Measurements from ENCODE around the gene VAMP5. TPM values are rescaled to one million over a fixed set of nuclear protein-coding genes. Genes with fewer than 3 reads are reported as not detected.

VAMP5 gene
- total RNA-seq, 1 donor from 2014 or later = 17.1 TPM

GRCh38 chr2:85550486-85550885 is 33.7 kb upstream of the VAMP5 start:
- Histone ChIP-seq H3K9ac (ENCODE audit: low read length) (peak overlapping the region; percentile 51), H3K9me3 (ENCODE audit: insufficient read depth, low read depth, low read length) (no peaks in the 10 kb centered on the region), H2AFZ (ENCODE audit: low read depth, low read length) (no peak overlapping the region), H4K20me1 (ENCODE audit: insufficient read depth, low read length) (peaks cover 26% of the 10 kb centered on the region), H3K27ac (ENCODE audit: low read depth, low read length) (peak overlapping the region; percentile 65), H3K27me3 (ENCODE audit: insufficient read depth, low read length) (no peaks in the 10 kb centered on the region), H3K79me2 (ENCODE audit: insufficient read depth, low read length) (no peaks in the 10 kb centered on the region), H3K4me1 (ENCODE audit: insufficient read depth, low read length) (peaks cover 10% of the 10 kb centered on the region), H3K4me3 (ENCODE audit: insufficient read depth, low read depth, low read length) (no peak overlapping the region), H3K36me3 (ENCODE audit: insufficient read depth, low read length) (peaks cover 58% of the 10 kb centered on the region), H3K4me2 (ENCODE audit: low read length) (peak overlapping the region; percentile 66)
- H3K9me3 Mint-ChIP-seq (ENCODE audit: unreplicated experiment) = no peaks in the 10 kb centered on the region
- peak overlapping the region; percentile 45 for H3K4me3 Mint-ChIP-seq (ENCODE audit: unreplicated experiment)
- H3K36me3 Mint-ChIP-seq (ENCODE audit: low read depth, unreplicated experiment) = peaks cover 31% of the 10 kb centered on the region
- TF ChIP-seq, protein P1, sequence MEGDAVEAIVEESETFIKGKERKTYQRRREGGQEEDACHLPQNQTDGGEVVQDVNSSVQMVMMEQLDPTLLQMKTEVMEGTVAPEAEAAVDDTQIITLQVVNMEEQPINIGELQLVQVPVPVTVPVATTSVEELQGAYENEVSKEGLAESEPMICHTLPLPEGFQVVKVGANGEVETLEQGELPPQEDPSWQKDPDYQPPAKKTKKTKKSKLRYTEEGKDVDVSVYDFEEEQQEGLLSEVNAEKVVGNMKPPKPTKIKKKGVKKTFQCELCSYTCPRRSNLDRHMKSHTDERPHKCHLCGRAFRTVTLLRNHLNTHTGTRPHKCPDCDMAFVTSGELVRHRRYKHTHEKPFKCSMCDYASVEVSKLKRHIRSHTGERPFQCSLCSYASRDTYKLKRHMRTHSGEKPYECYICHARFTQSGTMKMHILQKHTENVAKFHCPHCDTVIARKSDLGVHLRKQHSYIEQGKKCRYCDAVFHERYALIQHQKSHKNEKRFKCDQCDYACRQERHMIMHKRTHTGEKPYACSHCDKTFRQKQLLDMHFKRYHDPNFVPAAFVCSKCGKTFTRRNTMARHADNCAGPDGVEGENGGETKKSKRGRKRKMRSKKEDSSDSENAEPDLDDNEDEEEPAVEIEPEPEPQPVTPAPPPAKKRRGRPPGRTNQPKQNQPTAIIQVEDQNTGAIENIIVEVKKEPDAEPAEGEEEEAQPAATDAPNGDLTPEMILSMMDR (IDR thresholded peaks at IDR 0.05; ENCODE audit: insufficient read depth, low read depth, low read length) = no peak
- TF ChIP-seq EZH2 (IDR thresholded peaks at IDR 0.05; ENCODE audit: insufficient read depth, low read length) = no peak
- FAIRE-seq (no peak), DNase-seq (ENCODE audit: low read depth) (no peak)
- no peaks in the 10 kb centered on the region for H3K27me3 Mint-ChIP-seq (ENCODE audit: low read depth, unreplicated experiment)
- H3K27ac Mint-ChIP-seq (ENCODE audit: unreplicated experiment) = peak overlapping the region; percentile 83
- peaks cover 21% of the 10 kb centered on the region for H3K4me1 Mint-ChIP-seq (ENCODE audit: low read depth, unreplicated experiment)

- Histone ChIP-seq H3K36me3 (ENCODE audit: insufficient read depth, low read length) (peaks cover 52% of the 10 kb centered on the region), H3K27me3 (ENCODE audit: insufficient read depth, low read length) (no peaks in the 10 kb centered on the region), H4K20me1 (ENCODE audit: insufficient read depth, low read length) (peaks cover 22% of the 10 kb centered on the region), H3K79me2 (ENCODE audit: insufficient read depth, low read length) (peaks cover 7% of the 10 kb centered on the region), H3K27ac (ENCODE audit: low read depth, low read length) (no peak overlapping the region), H3K4me1 (ENCODE audit: insufficient read depth, low read length) (peaks cover 10% of the 10 kb centered on the region), H3K9me3 (ENCODE audit: insufficient read depth, low read depth, low read length) (no peaks in the 10 kb centered on the region), H3K9ac (ENCODE audit: low read length) (no peak overlapping the region), H3K4me2 (ENCODE audit: low read length) (no peak overlapping the region), H3K4me3 (ENCODE audit: insufficient read depth, low read depth, low read length) (no peak overlapping the region), H2AFZ (ENCODE audit: low read depth, low read length) (no peak overlapping the region)
- FAIRE-seq (peak; percentile 67), DNase-seq (ENCODE audit: low read depth) (no peak)
- Mint-ChIP-seq H3K9me3 (ENCODE audit: unreplicated experiment) (no peaks in the 10 kb centered on the region), H3K27me3 (ENCODE audit: low read depth, unreplicated experiment) (no peaks in the 10 kb centered on the region), H3K4me1 (ENCODE audit: low read depth, unreplicated experiment) (peaks cover 21% of the 10 kb centered on the region), H3K27ac (ENCODE audit: unreplicated experiment) (no peak overlapping the region), H3K36me3 (ENCODE audit: low read depth, unreplicated experiment) (peaks cover 24% of the 10 kb centered on the region), H3K4me3 (ENCODE audit: unreplicated experiment) (peak overlapping the region; percentile 18)
- TF ChIP-seq, protein P1 (IDR thresholded peaks at IDR 0.05; ENCODE audit: insufficient read depth, low read depth, low read length) = peak; percentile 98
- TF ChIP-seq EZH2 (IDR thresholded peaks at IDR 0.05; ENCODE audit: insufficient read depth, low read length) = no peak
Observed at GRCh38 chr2:85551698-85552678, 32.2 kb upstream of the VAMP5 start.

Measured in astrocyte (in vitro differentiated cells and primary cell).